Astrocyte of the spinal cord (primary cell): Measurements from ENCODE around the gene ITGA11.

Experiments
- DNase-seq: peaks from one replicate; pipeline ENCODE4 v3.0.0; 2011; ENCODE audit warnings: low read depth, low spot score
- H3K4me3 ChIP-seq: 2 replicates; pipeline ENCODE4 v1.5.1; 2011; ENCODE audit warnings: low read depth, mild to moderate bottlenecking, low read length, moderate library complexity
- CTCF ChIP-seq: IDR thresholded peaks from 2 replicates; pipeline ENCODE4 v1.5.1; 2012; ENCODE audit warnings: low read depth, mild to moderate bottlenecking, low read length, inconsistent platforms
- in situ Hi-C: cut with HindIII; loops from 2 replicates; pipeline ENCODE4 v1.10.0; 2017; ENCODE audit warnings: low sequenced_read_pairs

ITGA11 gene

DNA sequence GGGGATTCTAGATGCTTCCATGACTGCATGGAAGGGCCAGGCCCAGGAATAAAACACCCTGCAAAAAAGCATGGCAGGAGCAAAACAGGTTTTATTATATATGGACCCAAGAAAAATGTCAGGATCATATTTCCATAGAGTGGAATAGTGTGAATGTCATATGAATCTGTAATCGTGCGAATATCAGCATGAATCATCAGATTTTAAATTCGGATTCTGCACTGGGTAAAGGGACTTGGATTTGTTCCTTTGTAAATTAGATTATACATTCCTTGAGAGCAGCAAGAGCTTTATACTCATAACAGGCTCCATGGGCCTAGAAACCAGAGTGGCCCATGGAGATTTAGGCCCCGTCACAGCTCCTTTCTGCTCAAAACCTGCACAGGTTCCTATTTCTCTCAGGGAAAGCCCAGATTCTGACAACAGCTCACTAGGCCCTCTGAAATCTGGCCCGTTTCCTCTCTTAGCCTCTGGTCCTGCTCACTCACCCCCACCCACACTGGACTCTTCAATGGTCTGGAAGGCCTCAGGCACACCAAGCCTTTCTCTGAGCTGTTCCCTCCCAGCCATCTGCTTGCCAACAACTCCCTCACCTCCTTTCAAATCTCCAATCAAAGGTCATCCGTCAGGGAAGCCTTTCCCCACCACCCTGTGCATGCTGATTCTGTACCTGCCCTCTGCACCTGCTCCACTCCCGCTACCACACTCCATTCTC lies 78.4 kb downstream of the ITGA11 start:
- no peak overlapping the region for H3K4me3 ChIP-seq
- in situ Hi-C loops: no loop called here
- no peak for TF ChIP-seq CTCF
- DNase-seq: no peak

GRCh38 chr15:68352401-68353062 lies 79.4 kb downstream of the ITGA11 start:
- in situ Hi-C loops: no loop called here
- H3K4me3 ChIP-seq: no peak overlapping the region
- TF ChIP-seq CTCF: no peak
- DNase-seq: peak; percentile 93

- TF ChIP-seq CTCF: no peak
- in situ Hi-C loops: no loop called here
- DNase-seq: no peak
- H3K4me3 ChIP-seq: no peak overlapping the region
Observed at GRCh38 chr15:68349151-68349550, 82.8 kb downstream of the ITGA11 start.

DNA sequence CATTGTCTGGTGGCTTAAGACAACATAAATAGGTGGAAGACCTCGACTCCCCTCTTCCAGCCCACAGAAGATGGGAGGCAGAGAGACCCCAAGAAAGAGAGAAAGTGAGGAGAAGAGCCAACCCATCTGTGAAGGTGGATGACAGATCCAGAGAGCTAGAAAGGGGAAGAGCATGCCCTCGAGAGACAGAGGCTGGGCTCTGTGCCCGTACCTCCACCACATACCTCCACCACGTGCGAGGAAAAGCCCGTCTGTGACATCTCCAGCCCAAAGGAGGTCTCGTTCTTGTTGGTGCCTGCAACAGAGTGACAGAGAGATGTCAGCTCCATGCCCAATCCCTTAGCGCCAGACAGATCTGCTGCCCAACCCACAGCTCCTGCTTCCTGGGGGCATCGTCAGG lies 83.4 kb downstream of the ITGA11 start:
- in situ Hi-C loops: no loop called here
- no peak for DNase-seq
- TF ChIP-seq CTCF: no peak
- no peak overlapping the region for H3K4me3 ChIP-seq

- H3K4me3 ChIP-seq: no peak overlapping the region
- DNase-seq: no peak
- in situ Hi-C loops: no loop called here
- no peak for TF ChIP-seq CTCF
Observed at GRCh38 chr15:68348081-68348480, 83.9 kb downstream of the ITGA11 start.

- TF ChIP-seq CTCF: no peak
- DNase-seq: peak; percentile 62
- no peak overlapping the region for H3K4me3 ChIP-seq
- in situ Hi-C loops: no loop called here
Observed at GRCh38 chr15:68347392-68347791, 84.6 kb downstream of the ITGA11 start.
